ENCODE results near the gene ATRNL1. TPM values are rescaled to one million over a fixed set of nuclear protein-coding genes. Genes with fewer than 3 reads are reported as not detected.
A peak's percentile ranks its signal among the peaks of the same experiment; 100 is the strongest.
"Not testable (repeated sequence)": the region's sequence is repeated elsewhere in the genome, so short reads cannot be mapped to it uniquely, and the experiment has no call there.

Gene ATRNL1
- total and polyA plus RNA-seq, 2 experiments from 2014 or later = 4.8 to 29.7 TPM

GRCh38 chr10:115828182-115828581 lies 735.0 kb downstream of the ATRNL1 start:
- not testable (repeated sequence) for H3K4me2 ChIP-seq; H2AFZ ChIP-seq; H3K27me3 Mint-ChIP-seq (ENCODE audit: insufficient read depth, low read depth, poor library complexity); H3K79me2 ChIP-seq (replicated peaks; ENCODE audit: insufficient read depth); H3K4me1 ChIP-seq (ENCODE audit: insufficient read depth); H4K20me1 ChIP-seq (replicated peaks; ENCODE audit: insufficient read depth); DNase-seq (ENCODE audit: low spot score); H3K9me2 ChIP-seq (ENCODE audit: insufficient read depth); H3K36me3 ChIP-seq (ENCODE audit: insufficient read depth); H3K27ac Mint-ChIP-seq; H3K27ac ChIP-seq (ENCODE audit: low read depth); H3F3A ChIP-seq (replicated peaks; ENCODE audit: low read depth); H3K36me3 Mint-ChIP-seq (ENCODE audit: low read depth); ATAC-seq; H3K27me3 ChIP-seq (ENCODE audit: insufficient read depth); H3K4me3 Mint-ChIP-seq; H3K4me3 ChIP-seq; H3K4me1 Mint-ChIP-seq
- H3K9me3 Mint-ChIP-seq = peaks cover 24% of the 10 kb centered on the region

- Histone ChIP-seq H3K4me1 (ENCODE audit: insufficient read depth) (no peaks in the 10 kb centered on the region), H3F3A (replicated peaks; ENCODE audit: low read depth) (no peaks in the 10 kb centered on the region), H3K79me2 (replicated peaks; ENCODE audit: insufficient read depth) (no peaks in the 10 kb centered on the region), H3K4me3 (no peak overlapping the region), H4K20me1 (replicated peaks; ENCODE audit: insufficient read depth) (no peaks in the 10 kb centered on the region), H3K4me2 (no peak overlapping the region), H3K27me3 (ENCODE audit: insufficient read depth) (no peaks in the 10 kb centered on the region), H3K27ac (ENCODE audit: low read depth) (no peak overlapping the region), H3K36me3 (ENCODE audit: insufficient read depth) (no peaks in the 10 kb centered on the region), H3K9me2 (ENCODE audit: insufficient read depth) (no peaks in the 10 kb centered on the region), H2AFZ (no peak overlapping the region)
- H3K36me3 Mint-ChIP-seq (ENCODE audit: low read depth) = peaks cover 2% of the 10 kb centered on the region; the same call in 1 of the 3 replicates
- peaks cover 12% of the 10 kb centered on the region for H3K9me3 Mint-ChIP-seq
- H3K4me3 Mint-ChIP-seq = no peak overlapping the region
- TF ChIP-seq ZNF462 (CRISPR knock-in tag; IDR thresholded peaks at IDR 0.05) = no peak
- no peak for TF ChIP-seq CREB1 (CRISPR knock-in tag; IDR thresholded peaks at IDR 0.05; ENCODE audit: low read depth)
- no peak for TF ChIP-seq EZH2 (IDR thresholded peaks at IDR 0.05; ENCODE audit: low read depth, unreplicated experiment)
- no peak for TF ChIP-seq ZNF331 (CRISPR knock-in tag; IDR thresholded peaks at IDR 0.05; ENCODE audit: low read depth)
- TF ChIP-seq CTCF (conservative IDR thresholded peaks at IDR 0.05; ENCODE audit: low read depth in 2 of 2) = peak; percentile 44 to 51
- TF ChIP-seq NANOG (IDR thresholded peaks at IDR 0.05; ENCODE audit: borderline replicate concordance) = no peak
- TF ChIP-seq ZNF114 (CRISPR knock-in tag; IDR thresholded peaks at IDR 0.05) = no peak
- ATAC-seq (peak; percentile 45; the same call in 2 of the 3 replicates), DNase-seq (ENCODE audit: low spot score) (peak; percentile 18)
- peaks cover 2% of the 10 kb centered on the region for H3K27me3 Mint-ChIP-seq (ENCODE audit: insufficient read depth, low read depth, poor library complexity)
- no peak overlapping the region for H3K27ac Mint-ChIP-seq
- H3K4me1 Mint-ChIP-seq = no peaks in the 10 kb centered on the region
Observed at GRCh38 chr10:115829521-115830205, 736.5 kb downstream of the ATRNL1 start.

All from GM23338 (cell line).